Vagina (tissue), 2 donors: ENCODE measurements around the gene P2RY8. TPM values are rescaled to one million over a fixed set of nuclear protein-coding genes. Genes with fewer than 3 reads are reported as not detected.
"Not testable (repeated sequence)": the region's sequence is repeated elsewhere in the genome, so short reads cannot be mapped to it uniquely, and the experiment has no call there.

Experiments used
- DNase-seq, 2 donors: peaks; one replicate each; pipeline ENCODE4 v3.0.0-alpha.2; 2017; ENCODE audit errors: extremely low spot score in 2 of 2
- H3K27ac ChIP-seq: fragments of 200-600 bp; sonication (generic); one replicate; pipeline ENCODE4 v1.5.1; 2019
- H3K27me3 ChIP-seq: fragments of 200-600 bp; sonication (generic); one replicate; pipeline ENCODE4 v1.5.1; 2019
- H3K36me3 ChIP-seq, 2 donors: fragments of 200-600 bp; sonication (generic); one replicate each; pipeline ENCODE4 v1.5.1; 2017 to 2019
- H3K4me1 ChIP-seq: fragments of 200-600 bp; sonication (generic); one replicate; pipeline ENCODE4 v1.5.1; 2019
- H3K4me3 ChIP-seq, 2 donors: fragments of 200-600 bp; sonication (generic); 1 replicate in 1 of 2; 2 replicates in 1 of 2; pipeline ENCODE4 v1.5.1; 2016 to 2019
- H3K9me3 ChIP-seq: fragments of 200-600 bp; sonication (generic); one replicate; pipeline ENCODE4 v1.5.1; 2019
- POLR2A ChIP-seq, 2 donors: fragments of 450-650 bp; IDR thresholded peaks; one replicate each; pipeline ENCODE4 v1.6.1; 2017; ENCODE audit warnings: antibody characterized with exemption in 2 of 2, mild to moderate bottlenecking in 2 of 2, moderate library complexity in 2 of 2
- POLR2AphosphoS5 ChIP-seq, 2 donors: sonication (generic); formaldehyde crosslinking; IDR thresholded peaks; one replicate each; pipeline ENCODE4 v1.9.0; 2017; ENCODE audit warnings: antibody characterized with exemption in 2 of 2, mild to moderate bottlenecking in 2 of 2, low read depth in 1 of 2; ENCODE audit not compliant: insufficient read depth in 1 of 2
- intact Hi-C: fragments of 100-400 bp; cut with DNase I; formaldehyde crosslinking; loops from one replicate; pipeline ENCODE4 v1.15.1; 2023
- total RNA-seq: library from RNA; depleted of rRNA; stranded (reverse); fragments of >200 nt; gene quantifications from one replicate; pipeline ENCODE4 v1.2.3, GENCODE V29; 2016
- TF ChIP-seq, protein P1 (sequence below), 3 experiments: fragments of 450-650 bp in 2 of 3; fragments of 200-600 bp in 1 of 3; sonication (generic) in 1 of 3; IDR thresholded peaks; one replicate each; pipeline ENCODE4 v1.5.1; 2017 to 2019; ENCODE audit warnings: antibody characterized with exemption in 3 of 3, mild to moderate bottlenecking in 2 of 3, moderate library complexity in 2 of 3

The P2RY8 gene
- total RNA-seq, 1 donor from 2014 or later, result 0.74 TPM

DNA sequence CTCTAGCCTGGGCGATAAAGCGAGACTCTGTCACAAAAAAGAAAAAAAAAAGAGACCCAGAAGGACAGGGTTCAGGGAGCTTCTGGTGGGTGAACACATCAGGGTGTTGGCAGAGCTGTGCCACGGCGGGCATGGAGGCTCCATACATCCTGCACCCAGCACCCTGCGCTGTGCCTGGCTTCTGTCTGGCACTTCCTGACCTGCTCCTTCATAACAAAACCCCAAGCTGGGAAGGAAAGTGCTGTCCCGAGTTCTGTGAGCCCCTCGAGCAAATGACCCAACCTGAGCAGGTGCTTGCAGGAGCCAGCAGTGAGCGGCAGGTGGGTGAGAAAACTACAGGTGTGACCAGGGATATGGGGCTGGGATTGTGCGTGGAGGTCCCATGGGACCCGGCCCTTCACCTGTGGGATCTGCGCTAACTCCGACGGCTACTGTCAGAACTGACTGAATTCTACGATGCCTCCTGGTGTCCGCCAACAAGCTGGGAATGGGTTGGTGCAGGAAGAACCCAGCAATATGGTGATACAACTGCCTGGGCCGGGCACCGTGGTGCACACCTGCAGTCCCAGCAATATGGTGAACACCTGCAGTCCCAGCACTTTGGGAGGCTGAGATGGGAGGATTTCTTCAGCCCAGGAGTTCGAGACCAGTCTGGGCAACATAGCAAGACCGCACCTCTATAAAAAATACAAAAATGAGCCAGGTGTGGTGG is 103.2 kb downstream of the P2RY8 start:
- Histone ChIP-seq H3K27ac (no peak overlapping the region), H3K9me3 (no peaks in the 10 kb centered on the region), H3K27me3 (no peaks in the 10 kb centered on the region), H3K4me1 (no peaks in the 10 kb centered on the region), H3K4me3 (no peak overlapping the region), H3K36me3 (peaks cover 0 to 23% of the 10 kb centered on the region in 2 donors)
- no peak for DNase-seq
- TF ChIP-seq POLR2A (IDR thresholded peaks at IDR 0.05) (no peak), POLR2AphosphoS5 (IDR thresholded peaks at IDR 0.05; ENCODE audit: insufficient read depth in 1 of 2, low read depth in 1 of 2) (no peak)
- TF ChIP-seq, protein P1, sequence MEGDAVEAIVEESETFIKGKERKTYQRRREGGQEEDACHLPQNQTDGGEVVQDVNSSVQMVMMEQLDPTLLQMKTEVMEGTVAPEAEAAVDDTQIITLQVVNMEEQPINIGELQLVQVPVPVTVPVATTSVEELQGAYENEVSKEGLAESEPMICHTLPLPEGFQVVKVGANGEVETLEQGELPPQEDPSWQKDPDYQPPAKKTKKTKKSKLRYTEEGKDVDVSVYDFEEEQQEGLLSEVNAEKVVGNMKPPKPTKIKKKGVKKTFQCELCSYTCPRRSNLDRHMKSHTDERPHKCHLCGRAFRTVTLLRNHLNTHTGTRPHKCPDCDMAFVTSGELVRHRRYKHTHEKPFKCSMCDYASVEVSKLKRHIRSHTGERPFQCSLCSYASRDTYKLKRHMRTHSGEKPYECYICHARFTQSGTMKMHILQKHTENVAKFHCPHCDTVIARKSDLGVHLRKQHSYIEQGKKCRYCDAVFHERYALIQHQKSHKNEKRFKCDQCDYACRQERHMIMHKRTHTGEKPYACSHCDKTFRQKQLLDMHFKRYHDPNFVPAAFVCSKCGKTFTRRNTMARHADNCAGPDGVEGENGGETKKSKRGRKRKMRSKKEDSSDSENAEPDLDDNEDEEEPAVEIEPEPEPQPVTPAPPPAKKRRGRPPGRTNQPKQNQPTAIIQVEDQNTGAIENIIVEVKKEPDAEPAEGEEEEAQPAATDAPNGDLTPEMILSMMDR (IDR thresholded peaks at IDR 0.05), result no peak
- intact Hi-C loops, result no loop called here

DNA sequence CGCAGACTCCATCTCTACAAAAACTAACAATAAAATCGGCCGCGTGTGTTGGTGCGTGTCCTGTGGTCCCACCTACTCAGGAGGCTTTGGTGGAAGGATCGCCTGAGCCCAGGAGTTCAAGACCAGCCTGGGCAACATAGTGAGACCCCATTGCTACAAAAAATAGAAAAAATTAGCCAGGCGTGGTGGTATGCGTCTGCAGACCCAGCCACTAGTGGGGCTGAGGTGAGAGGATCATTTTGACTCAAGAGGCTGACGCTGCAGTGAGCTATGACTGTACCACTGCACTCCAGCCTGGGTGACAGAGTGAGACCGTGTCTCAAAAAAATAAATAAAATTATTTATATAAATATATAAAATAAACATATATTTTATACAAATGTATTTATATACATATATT is 106.5 kb downstream of the P2RY8 start:
- peaks cover 0 to 30% of the 10 kb centered on the region in 2 donors for H3K36me3 ChIP-seq
- no peak for TF ChIP-seq POLR2A (IDR thresholded peaks at IDR 0.05)
- TF ChIP-seq, protein P1 (IDR thresholded peaks at IDR 0.05), result no peak
- no peak for TF ChIP-seq POLR2AphosphoS5 (IDR thresholded peaks at IDR 0.05; ENCODE audit: insufficient read depth in 1 of 2, low read depth in 1 of 2)
- no peak overlapping the region for H3K27ac ChIP-seq
- no peak overlapping the region for H3K4me3 ChIP-seq
- no peaks in the 10 kb centered on the region for H3K9me3 ChIP-seq
- intact Hi-C loops, result no loop called here
- no peak for DNase-seq
- no peaks in the 10 kb centered on the region for H3K27me3 ChIP-seq
- no peaks in the 10 kb centered on the region for H3K4me1 ChIP-seq

DNA sequence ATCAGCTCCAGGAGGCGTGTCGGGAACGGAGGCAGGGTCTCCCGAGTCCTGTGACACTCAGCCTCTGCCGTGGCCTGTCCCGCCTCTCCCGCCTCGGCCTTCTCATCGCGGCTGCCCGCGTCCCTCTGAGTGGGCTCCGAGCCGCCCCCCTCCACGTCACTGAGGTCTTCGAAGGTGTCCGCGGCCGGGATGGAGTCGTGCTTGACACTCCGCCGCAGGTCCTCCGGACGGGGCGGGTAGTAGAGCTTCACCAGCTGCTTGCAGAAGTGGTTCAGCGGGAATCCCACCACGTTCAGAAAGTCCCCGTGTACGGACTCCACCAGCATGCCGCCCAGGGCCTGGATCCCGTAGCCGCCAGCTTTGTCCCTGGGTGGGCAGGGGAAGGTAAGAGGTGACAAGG is 109.2 kb downstream of the P2RY8 start:
- Histone ChIP-seq H3K36me3 (peaks cover 0 to 38% of the 10 kb centered on the region in 2 donors), H3K9me3 (no peaks in the 10 kb centered on the region), H3K4me1 (no peaks in the 10 kb centered on the region), H3K27ac (no peak overlapping the region), H3K4me3 (no peak overlapping the region), H3K27me3 (no peaks in the 10 kb centered on the region)
- no peak for DNase-seq
- TF ChIP-seq POLR2AphosphoS5 (IDR thresholded peaks at IDR 0.05; ENCODE audit: insufficient read depth in 1 of 2, low read depth in 1 of 2) (no peak), POLR2A (IDR thresholded peaks at IDR 0.05) (no peak)
- TF ChIP-seq, protein P1 (IDR thresholded peaks at IDR 0.05), result no peak
- intact Hi-C loops, result loop anchor here (10.0 kb wide), 1 partner anchor 1093 kb away; no protein-coding TSS in a partner anchor

DNA sequence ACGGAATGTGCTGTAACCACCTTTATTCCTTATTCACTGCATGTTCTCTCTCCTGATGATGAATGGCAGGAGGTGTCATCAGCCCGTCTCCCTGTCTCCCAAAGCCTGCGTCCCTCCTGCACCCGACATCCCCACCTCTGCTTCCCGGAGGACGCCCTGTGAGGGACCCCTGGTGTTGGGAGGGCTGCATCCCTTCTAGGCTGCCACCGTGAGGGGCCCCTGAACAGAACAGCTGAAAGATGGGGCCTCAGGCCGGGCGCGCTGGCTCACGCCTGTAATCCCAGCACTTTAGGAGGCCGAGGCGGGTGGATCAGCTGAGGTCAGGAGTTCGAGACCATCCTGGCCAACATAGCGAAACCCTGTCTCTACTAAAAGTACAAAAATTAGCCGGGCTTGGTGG is 110.7 kb downstream of the P2RY8 start:
- not testable (repeated sequence) for H3K4me3 ChIP-seq, H3K27ac ChIP-seq, H3K9me3 ChIP-seq, H3K27me3 ChIP-seq, DNase-seq, H3K4me1 ChIP-seq
- peaks cover 2 to 52% of the 10 kb centered on the region in 2 donors for H3K36me3 ChIP-seq
- intact Hi-C loops, result loop anchor here (10.0 kb wide), 1 partner anchor 1092 kb away; no protein-coding TSS in a partner anchor

DNA sequence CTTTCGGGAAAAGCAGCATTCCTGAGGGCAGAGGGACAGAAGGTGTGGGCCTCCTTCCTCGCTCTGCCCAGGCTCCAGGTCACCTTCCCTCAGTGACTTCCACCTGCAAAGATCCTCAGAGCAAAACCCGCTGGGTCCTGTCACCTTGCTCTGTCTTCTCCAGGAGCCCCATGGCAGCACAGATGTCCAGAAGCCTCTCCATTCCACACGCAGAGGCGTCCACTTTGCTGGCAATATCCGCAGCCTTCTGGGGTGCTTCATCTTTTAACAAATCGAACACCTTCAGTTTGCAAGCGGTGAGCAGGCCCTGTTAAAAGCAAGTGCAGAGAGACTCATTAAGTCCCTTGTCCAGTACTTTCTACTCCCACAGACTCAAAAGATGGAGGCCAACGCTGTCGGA is 111.6 kb downstream of the P2RY8 start:
- H3K27me3 ChIP-seq, result no peaks in the 10 kb centered on the region
- no peaks in the 10 kb centered on the region for H3K9me3 ChIP-seq
- intact Hi-C loops, result loop anchor here (10.0 kb wide), 1 partner anchor 1091 kb away; no protein-coding TSS in a partner anchor
- TF ChIP-seq POLR2AphosphoS5 (IDR thresholded peaks at IDR 0.05; ENCODE audit: insufficient read depth in 1 of 2, low read depth in 1 of 2) (no peak), POLR2A (IDR thresholded peaks at IDR 0.05) (no peak)
- TF ChIP-seq, protein P1 (IDR thresholded peaks at IDR 0.05), result no peak
- no peak for DNase-seq
- H3K4me1 ChIP-seq, result no peaks in the 10 kb centered on the region
- peaks cover 2 to 53% of the 10 kb centered on the region in 2 donors for H3K36me3 ChIP-seq
- no peak overlapping the region for H3K27ac ChIP-seq
- H3K4me3 ChIP-seq, result no peak overlapping the region
